Embryonic facial prominence (tissue), 1 donor: ENCODE results near the gene RFNG.

Experiments
- DNase-seq: peaks from one replicate; pipeline ENCODE4 v3.0.0-alpha.2; 2016; ENCODE audit errors: extremely low spot score

RFNG gene

DNA sequence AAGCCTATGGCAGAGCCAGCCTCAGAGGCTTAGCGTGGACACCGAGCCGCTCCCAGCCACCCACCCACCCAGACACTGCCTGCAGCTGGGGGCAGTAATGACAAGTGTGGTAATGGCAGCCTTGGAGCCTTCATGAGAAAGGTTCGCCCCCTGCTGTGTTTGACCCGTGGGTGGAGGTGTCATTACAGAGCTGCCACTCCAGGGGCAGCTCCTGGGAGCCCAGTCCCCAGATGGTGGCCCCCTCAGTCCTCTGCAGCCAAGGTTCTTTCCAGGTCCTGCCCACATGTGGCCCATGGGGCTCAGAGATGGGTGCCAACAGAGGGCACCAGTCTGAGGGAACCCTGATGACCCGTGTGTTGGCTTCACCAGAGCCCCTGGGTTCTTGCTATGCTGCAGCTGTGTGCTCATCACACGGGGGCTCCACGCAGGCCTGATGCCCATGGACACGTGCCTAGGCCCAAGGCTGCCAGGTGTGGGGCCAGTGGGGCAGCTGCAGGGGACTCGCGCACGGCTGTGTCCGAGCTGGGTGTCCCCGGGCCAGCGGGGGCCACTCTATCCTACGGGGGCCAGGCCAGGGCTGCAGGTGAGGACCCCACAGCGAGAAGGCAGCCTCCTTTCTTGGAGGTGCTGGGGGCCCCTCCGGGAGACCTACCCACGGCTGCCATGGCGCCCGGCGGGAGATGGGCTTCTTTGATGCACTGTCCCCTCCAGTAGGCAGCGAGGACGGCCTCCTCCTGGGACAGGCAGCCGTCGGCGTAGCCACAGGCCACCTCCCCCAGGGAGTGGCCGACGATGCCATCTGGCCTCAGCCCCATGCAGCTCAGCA lies 38.3 kb upstream of the RFNG start:
- DNase-seq: no peak

GRCh38 chr17:82088838-82089722 lies 37.5 kb upstream of the RFNG start:
- DNase-seq: no peak

DNA sequence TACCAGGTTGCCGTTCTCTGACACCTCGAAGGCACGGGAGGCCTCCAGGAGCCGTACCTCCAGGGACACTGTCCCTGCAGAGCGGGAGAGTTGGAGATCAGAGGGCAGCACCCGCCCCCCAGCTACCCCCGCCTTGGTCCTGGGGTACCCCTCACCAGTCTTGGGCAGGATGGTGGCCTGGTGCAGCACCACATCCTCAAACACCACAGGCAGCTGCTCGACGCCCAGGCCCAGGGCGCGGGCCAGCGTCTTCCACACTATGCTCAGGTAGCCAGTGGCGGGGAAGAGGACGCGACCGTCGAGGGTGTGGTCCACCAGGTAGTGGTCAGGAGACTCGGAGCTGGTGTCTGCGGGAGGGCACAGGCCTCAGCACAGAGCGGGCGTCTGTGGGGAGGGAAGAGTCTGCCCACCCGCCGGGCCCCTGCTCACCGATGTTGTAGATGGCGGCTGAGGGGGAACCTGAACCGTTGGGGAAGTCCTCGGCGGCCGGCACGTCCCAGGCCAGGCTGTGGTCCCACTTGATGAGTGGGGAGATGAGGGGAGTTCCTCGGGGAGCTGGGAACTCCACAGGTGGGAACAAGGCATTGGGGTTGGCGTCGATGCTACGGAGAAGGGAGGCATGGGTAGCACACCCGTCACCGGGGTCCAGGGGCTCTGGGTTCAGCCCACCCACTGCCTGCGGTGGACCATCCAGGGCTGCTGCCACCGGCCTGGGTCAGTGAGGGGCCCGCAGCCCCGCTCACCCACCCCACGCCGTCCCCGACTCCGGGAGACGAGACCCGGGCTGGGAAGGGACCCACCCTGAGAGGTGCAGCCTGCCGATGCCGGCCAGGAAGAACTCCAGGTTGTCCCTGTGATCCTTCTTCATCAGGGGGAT lies 36.6 kb upstream of the RFNG start:
- DNase-seq: no peak

GRCh38 chr17:82086941-82087906 lies 35.6 kb upstream of the RFNG start:
- no peak for DNase-seq

DNA sequence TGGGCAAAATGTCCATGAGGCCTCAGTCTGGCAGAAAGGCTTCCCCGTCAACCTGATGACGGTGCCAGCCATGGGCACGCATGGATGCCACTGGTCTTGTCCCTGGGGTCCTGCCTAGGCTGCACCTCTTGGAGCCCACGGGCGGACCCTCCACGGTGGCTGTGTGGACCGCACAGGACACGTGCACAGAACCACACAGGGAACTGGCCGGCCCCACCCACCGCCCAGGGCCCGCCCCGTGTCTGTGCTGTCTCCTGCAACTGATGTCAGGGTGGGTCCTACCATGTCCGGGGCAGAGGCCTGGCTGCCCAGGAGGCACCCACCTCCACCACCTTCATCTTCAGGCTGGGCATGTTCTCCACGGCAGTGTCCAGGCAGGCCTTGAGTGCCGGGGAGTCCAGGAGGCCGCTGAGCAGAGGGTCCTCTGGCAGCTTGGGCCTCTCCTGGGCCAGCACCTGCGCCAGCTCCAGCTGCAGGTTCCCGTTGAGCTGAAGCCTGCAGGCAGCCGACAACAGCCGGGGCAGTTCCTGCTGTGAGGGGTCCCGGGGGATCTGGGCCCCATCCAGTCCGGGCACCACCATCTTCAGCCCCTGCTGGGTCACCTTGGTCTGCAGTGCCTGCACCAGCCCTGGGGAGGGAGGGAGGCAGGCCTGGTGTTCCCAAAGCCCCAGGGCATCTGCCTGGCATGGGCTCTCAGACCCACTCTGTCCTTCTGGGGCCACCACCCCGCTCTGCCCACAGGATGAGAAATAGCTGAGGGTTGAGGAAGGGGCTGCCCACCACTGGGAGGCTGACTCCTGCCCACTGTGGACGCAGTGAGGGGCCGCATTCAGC lies 34.5 kb upstream of the RFNG start:
- no peak for DNase-seq

GRCh38 chr17:82085031-82085861 lies 33.6 kb upstream of the RFNG start:
- DNase-seq: no peak

DNA sequence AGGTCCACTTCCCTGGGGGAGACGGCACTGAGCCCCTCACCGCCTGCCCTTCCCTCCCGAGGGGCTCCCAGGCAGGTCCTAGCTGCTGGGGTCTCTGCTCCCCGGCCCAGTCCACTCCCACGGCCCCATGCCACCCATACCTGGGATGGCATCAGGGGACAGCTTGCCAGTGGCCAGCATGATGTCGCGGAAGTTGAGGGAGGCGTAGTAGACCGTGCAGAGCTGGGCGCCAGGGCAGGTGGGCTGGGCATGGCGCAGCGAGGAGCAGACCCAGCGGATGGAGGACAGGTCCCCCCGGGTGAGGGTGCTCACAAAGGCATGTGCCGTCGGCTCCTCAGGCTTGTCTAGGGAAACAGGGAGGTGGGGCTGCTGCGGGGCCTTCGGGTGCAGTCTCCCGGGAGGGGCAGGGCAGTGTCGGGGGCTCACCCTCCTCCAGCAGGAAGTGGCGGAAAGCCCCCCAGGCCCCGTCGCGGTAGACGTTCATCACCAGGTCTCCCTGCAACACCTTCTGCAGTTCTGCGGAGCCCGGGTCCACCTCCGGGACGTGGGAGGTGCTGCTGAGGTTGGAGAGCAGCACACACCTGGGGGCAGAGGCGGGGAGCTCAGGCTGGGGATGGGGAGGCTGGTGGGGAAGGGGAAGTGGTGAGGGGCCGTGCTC lies 32.9 kb upstream of the RFNG start:
- no peak for DNase-seq

- no peak for DNase-seq
Measured at GRCh38 chr17:82083533-82084359, 32.1 kb upstream of the RFNG start.

DNA sequence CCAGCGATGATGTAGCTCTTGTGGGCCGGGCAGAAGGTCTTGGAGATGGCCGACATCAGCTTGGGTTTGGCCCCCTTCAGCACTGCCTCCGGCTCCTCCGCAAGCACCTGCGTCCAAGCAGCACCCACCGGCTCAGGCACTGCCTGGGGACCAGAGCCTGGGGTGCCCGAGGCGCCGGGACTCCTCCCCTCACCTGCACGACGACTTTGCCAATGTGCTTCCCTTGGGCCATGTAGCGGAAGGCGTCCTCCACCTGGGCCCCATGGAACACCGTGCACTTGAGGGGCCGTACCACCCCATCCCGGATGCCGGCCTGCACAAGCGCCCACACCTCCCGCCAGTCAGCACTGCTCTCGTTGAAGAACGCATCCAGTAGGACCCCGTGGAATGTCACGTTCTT lies 31.4 kb upstream of the RFNG start:
- DNase-seq: no peak

DNA sequence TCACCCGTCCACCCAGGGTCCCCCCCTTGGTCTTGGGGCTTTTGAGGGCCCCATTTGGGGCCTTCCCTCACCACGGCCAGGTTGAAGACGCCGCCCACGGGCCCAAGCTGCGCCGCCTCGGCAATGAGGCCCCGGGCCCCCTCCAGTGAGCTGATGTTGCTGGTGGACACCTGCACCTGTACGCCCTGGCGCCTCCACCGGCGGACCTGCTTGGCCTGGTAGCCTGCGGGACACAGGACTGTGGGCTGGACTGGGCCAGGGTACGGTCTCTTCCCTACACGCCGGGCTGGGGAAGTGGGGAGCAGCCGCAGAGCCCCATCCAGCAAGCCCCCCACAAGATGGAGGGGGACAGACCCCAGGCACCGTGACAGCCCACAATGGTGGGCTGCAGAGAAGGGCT lies 30.8 kb upstream of the RFNG start:
- DNase-seq: no peak

DNA sequence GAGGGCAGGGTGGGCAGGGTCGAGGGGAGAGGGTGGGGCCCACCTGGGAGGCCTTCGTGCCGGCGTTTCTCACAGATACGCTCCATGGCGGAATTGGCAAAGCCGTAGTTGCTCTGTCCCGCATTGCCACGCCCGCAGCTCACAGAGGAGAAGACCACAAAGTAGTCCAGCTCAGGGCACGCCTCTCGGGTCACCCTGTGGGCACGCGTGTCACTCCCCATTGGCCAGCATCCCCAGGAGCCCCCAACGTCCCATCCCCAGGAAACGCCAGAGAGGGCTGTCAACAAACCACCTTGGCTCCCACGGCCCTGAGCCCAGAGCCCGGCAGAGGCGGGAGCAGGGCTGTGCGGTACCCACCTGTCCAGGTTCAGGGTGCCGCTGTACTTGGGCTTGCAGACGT lies 30.4 kb upstream of the RFNG start:
- DNase-seq: no peak

- DNase-seq: no peak
Measured at GRCh38 chr17:82081546-82081945, 29.9 kb upstream of the RFNG start.

DNA sequence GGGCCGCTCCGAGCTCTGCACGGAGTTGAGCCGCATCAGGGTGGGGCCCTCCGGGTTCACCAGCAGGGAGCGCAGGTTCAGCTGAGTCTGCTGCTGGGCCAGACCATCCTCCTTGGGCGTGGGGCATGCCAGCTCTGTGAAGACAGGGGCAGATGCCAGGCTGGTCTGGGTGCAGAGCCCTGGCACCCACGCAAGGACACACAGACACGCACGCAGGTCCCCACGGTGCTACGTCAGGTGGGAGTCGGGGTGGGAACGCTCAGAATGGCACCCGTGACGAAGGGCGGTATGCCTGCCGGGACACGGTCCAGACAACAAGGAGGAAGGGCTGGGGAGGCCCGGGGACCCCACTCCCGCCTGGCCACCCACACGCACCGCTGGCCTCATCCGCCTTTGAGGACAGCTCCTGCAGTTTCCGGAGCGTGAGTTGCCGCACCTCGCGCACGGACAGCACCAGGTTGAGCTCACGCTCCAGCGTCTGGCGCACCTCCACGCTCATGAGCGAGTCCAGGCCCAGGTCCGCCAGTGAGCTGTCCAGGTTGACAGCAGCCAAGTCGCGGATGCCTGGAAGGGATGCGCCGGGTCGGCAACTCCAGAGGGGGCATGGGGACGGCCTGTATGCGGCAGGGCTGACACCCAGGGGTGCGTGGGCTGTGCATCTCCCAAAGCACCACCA lies 29.3 kb upstream of the RFNG start:
- DNase-seq: no peak

GRCh38 chr17:82080048-82080788 lies 28.6 kb upstream of the RFNG start:
- no peak for DNase-seq

GRCh38 chr17:82079001-82079677 lies 27.5 kb upstream of the RFNG start:
- no peak for DNase-seq

- no peak for DNase-seq
Measured at GRCh38 chr17:82078433-82078832, 26.8 kb upstream of the RFNG start.
